ENCODE results near the gene ARHGAP26.

ARHGAP26 gene

DNA sequence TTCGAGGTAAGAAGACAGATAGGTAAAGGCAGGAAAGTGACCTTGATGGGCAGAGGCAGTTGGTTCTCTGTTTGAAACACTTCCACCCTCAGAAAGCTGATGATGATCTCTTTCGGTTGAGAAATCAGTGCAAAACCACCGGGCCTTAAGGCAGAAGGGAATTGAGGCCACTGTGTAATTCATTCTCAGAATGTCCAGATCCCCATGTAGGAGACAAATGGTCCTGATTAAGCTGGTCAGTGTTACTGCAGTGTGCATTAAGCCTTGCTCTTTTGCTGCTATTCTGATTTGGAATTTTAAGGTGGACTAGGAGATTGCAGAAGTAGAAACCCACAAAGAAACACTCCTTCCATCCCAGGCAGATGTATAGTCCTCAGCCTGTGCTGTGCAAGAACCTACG is 255.2 kb downstream of the ARHGAP26 start:
- no peak for DNase-seq

DNA sequence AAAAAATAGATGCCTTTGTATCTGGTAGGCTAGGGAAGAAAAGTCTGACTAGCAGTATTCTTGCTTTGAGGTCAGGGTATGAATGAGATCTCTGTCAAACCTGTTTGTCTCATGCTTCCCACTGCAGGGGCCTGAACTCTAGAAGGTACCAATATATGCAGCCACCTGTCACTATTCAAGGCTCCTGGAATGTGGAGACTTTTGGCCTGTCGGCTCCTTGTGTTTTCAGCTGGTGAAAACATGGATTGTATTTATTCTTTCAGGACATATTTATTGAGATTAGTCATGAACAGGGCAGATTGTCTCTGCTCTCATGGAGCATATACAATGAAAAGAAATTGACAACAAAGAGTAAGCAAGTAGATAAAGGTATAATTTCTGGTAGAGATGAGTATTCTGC is 255.8 kb downstream of the ARHGAP26 start:
- no peak for DNase-seq

DNA sequence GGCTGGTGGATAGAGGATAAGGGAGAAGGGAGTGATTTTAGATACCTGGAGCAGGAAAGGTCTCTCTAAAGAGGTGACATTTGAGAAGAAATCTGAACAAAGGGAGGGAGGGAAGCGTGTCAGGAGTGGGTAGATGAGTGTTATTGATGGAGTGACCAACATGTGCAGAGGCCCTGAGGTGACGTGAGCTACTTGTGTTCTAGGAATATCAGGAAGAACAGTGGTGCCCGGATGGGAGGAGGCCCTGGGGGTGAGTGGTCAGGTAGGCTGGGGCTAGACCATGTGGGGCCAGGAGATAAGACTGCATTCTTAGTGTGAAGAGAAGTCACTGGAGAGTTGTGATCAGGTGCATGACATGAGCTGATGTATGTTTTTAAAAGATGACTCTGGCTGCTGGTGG is 256.2 kb downstream of the ARHGAP26 start:
- no peak for DNase-seq

DNA sequence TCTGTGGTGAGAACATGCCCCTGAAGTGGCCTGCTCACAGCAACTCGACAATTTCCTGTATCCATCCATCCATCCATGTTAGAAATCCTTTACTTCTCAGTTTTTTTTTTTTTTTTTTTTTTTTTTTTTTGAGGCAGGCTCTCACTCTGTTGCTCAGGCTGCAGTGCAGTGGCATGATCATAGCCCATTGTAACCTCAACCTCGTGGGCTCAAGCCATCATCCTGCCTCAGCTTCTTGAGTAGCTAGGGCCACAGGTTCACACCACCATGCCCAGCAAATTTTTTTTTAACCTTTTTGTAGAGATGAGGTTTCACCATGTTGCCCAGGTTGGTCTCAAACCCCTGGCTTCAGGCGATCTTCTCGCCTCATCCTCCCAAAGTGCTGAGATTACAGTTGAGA is 259.1 kb downstream of the ARHGAP26 start:
- DNase-seq, result no peak

DNA sequence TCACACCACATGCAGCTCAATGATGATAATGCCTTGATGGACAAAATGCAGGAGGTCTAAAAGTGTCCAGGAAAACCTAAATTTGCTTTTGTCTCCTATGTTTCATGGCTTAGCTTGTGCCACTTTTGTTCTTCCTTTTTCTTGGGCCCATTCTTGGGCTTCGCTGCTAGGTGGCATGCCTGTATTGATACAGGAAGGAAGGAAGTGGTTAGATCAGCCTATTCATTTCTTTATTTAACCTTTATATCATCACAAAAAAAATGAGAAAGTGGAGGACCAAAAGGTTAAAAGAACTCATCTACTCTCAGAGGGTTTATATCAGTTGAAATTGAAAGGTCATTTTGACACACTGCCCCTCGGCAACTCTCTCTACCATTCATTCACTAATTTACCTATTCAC is 260.2 kb downstream of the ARHGAP26 start:
- no peak for DNase-seq

DNA sequence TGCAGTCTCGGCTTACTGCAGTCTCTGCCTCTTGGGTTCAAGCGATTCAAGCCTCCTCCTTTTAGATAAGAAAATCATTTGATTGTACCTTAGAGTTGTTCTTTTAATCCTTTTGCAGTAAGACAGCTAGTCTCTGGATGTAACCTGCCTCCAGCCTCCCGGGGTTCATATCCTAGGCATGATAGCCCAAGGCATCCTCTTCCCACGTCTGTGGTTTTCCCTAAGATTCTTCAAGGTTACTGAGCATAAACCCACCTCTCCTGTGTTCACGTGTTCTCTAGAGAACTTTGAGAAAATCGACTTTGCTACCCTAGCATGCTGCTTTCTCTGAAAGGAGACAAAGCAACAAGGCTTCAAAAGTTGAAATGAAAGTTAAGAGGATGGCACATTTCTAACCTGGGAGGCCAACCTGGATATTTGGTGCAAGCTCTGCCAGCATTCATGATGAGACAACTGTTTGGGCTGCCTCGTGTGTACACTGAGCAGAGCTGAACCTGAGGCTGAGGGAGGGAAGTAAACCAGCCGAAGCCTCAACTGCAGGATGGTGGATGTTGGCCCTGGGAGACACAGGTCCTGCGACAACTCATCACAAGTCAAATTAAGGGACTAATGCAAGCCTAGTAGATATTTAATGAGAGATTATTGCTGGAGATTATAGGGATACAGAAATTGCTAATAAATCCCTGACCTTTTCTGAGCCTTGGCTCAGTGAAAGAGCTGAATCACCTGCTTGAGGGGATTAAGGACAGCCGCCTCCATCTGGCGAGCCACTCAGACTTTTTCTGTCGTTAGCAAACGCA is 261.8 kb downstream of the ARHGAP26 start:
- no peak for DNase-seq

DNA sequence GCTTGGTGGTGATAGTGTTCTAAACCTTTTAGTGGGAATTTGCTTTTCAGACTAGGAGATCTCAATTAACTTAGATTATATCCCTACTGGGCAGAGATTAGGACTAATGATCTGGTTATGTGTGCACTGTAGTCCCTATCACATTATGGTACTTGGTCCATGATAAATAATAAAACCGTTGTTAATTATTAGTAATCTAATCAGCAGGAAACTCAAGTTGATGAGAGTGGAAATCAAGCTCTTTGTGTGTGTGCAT is 262.3 kb downstream of the ARHGAP26 start:
- no peak for DNase-seq

DNA sequence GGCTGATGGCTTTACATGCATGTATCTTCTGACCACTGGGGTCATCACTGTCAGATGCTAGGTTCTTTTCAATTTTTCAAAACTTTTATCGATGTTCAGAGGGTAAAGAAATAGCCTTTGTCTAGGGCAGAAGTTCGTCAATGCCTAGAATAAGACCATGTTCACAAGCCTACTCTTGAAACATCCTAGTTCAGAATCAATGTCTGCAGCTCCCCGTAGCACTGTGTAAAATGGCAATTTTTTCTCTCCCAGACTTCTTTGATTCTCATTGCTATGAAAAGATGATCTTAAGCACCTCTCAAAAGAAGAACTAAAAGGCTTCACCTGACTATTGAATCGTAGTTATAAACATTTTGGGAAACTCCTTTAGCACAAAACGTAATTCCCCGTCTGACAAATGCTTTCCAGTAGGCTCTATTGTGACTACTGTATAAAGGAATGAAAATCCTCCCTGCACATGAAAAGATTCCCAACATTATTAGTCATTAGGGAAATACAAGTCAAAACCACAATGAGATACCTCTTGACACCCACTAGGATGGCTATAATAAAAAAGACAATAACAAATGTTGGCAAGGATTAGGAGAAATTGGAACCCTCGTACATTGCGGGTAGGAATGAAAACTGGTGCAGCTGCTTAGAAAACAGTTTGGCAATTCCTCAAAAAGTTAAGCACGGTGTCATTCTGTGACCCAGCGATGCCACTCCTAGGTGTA is 263.5 kb downstream of the ARHGAP26 start:
- DNase-seq, result no peak

DNA sequence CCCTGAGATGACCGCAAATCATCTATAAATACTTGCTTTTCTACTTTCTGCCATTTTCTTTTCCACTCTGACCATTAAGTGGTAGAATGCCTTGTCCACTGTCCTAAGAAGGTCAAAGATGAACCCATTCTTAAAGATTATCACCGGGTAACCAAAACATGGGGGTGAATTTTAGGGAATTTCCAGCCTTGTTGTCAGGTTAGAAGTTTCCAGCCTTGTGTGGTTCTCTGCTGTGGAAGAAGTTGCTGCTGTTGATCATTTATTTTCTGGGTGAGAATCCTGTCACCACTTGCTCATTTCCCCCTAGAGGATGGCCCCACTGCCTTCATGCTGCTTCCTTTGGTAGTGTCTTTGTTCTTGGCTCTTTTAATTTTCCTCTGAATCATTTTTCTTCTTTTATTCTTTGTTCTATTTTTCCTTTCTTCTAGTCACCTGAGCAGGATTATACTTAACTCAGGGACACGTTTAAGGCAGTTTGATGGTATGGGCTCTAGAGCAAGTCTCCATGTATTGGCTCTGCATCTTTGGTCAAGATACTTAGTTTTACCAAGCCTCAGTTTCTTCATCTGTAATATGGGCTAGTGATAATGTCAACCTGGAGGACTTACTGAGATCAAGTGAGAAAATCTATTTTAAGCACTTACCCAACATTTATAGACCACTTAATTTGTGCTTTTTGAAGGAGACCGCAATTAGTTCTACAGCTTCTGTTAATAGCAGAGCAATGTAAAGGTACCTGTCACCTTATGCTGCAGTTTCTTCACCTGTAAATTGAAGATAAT is 266.2 kb downstream of the ARHGAP26 start:
- no peak for DNase-seq

DNA sequence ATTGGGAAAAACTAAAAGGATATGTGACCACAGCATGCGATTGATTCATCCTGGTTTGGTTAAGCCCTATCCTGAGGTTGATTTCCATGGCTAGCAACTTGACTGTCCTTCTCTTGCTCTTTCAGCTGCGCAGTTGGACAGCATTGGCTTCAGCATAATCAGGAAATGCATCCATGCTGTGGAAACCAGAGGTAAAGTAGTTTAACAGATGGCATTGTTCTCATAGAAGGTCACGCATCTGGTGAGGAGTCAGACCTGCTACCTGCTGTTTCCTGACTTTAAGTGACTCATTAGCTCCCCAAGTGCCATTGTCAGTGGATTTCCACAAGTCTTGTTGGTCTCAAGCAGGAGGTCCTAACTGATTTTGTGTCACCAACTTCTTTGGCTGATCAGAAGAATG is 266.9 kb downstream of the ARHGAP26 start:
- no peak for DNase-seq

DNA sequence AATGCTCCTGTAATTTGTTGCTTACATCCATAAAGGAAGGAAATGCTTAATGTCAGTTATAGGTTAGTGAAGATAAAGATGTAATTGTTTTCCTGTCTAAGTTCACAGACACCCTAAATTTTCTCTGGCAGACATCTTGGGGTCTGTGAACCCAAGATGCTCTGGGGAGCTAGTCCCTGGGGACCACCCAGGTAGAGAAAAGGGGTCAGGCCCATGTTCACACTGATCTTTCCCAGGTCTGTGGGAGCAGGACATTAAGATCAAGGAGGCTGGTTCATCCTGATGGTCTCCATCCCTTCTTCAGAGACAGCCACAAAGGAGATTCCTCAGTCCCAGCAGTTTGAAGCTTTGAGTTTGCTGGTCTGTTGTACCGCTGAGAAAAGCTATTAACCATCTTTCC is 267.5 kb downstream of the ARHGAP26 start:
- DNase-seq, result no peak

DNA sequence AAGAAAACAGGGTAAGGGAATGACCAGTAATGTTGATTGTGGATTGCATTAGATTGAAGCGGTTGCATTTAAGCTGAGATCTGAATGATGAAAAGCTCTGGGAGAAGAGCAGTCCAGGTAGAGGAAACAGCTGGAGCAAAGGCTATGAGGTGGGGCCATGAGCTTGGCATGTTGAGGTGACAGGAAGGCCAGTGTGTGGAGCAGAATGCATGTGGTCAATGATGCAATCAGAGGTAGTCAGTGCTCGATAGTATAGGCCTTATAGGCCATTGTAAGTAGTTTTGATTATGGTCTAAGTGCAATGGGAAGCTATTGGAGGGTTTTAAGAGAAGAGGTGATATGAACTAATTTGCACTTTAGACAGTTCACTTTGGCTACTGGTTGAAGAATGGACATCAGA is 270.4 kb downstream of the ARHGAP26 start:
- no peak for DNase-seq

DNA sequence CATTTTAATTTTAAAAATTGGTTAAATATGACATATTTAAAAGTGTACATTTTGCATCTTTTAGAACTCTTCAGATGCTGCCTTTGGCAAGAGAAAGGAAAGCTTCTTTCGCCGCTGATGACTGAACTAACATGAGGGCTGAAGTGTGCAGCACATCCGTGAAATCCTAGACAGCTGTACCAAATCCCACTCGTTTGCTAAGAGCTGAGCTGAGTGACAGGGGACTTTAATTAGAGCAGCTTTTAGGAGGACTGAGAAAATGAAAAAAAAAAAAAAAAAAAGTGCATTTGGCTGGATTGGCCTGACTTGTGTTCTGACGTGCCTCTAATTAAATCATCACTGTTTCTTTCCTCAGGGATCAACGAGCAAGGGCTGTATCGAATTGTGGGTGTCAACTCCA is 271.3 kb downstream of the ARHGAP26 start:
- no peak for DNase-seq

DNA sequence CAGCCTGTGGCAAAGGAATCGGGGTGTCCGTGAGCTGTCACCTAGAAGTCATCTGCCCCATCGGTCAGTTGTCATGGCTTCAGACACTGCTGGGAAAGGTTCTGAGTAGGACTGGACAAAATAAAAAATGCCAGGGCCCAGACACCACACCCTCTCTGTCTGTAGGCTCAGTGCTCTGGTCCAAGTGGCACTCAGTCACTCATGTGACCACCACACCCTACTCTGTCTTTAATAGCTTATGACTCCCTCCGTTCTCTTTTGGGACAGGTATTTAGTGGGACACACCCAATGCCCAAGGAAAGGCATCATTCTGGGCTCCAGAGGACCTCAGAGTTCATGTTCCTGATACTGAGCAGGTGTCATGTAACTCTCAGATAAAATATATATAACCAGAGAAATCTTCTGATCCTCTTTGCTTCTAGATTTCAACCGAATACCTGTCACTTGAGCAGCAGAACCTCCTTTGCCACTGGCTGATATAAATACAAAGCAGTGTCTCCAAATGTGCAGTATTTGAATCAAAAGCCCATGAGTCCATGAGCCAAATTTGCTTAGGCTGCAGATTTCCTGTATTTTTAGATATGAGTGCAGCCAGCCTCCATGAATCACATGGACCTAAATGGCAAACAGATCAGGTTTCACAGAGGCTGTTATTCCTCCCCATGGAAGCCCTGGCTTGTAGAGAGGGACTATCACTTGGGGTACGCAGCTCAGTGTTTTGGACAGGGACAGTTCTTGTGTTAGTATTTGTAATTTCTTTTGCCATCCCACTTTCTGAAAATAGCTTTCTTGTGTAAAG is 272.0 kb downstream of the ARHGAP26 start:
- no peak for DNase-seq

DNA sequence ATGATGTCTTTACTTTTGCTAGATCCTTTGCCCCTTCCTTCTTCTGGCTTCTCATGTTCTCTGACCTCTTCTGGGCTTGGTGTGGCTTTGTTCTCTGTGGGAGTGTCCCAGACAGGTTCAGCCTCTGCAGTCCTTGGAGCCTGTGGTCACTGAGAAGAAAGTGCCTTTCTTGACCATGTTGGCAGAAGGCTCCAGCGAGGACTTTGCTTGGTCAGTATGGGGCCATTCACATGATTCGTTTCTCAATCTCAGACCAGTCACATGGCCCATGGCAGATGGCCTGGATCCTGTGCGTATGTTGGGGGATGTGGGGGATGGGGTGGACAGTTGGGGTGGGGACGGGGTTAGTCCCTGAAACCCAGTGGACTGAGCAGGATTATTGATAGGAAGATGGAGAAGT is 274.1 kb downstream of the ARHGAP26 start:
- DNase-seq, result no peak

DNA sequence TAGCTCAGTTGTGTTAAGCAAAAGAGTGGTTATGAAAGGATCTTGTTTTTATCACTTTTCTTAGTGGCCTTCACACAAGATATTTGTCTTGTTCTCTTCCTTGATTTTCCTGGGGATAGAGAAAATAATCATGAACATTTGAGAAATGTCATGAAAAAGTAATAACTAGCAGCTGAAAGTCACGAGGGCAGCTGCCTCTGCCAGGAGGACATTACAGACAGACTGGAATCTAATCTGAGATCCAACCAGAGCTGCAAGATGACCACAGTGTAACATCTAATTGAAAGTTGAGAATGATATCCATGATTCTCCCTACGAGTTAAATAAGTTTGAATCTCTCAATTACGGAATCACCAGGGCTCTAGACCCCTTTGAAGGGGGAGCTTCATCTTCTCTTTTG is 274.9 kb downstream of the ARHGAP26 start:
- DNase-seq, result no peak

DNA sequence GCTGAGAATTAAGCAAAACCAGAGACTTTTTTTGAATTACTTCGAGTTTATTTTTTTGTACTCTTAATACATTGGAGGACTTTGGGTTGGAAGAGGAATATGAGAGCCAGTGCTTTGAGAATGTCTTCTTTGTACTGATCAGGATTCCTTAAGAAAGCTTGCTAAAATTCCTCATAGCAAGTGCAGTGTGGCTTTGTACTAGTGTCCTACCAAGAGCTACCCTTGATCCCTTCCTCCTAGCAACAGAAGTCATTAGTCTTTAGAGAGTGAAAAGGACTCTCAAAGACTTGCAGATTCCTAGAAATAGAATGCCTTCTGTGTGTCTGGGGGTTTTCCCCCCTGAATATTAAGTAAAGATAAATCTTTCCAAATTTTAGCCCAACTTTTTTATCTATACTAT is 276.1 kb downstream of the ARHGAP26 start:
- DNase-seq, result no peak

DNA sequence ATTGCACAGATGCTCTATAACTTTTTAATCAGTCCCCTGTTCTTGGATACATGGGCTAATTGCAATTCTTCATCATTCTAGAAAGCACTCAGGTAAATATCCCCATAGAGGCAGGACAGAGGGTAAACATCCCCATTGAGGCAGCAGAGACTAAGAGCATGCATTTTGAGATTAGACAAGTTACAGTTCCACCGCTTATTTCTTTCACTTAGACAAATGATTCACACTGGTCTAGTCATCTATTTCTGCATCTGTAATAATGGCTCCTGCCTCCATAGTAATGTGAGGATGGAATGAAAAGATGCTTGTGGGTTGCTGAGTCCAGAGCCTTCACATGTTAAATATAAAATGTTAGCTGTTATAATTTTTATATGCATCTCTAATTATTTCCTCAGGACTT is 276.9 kb downstream of the ARHGAP26 start:
- DNase-seq, result no peak

DNA sequence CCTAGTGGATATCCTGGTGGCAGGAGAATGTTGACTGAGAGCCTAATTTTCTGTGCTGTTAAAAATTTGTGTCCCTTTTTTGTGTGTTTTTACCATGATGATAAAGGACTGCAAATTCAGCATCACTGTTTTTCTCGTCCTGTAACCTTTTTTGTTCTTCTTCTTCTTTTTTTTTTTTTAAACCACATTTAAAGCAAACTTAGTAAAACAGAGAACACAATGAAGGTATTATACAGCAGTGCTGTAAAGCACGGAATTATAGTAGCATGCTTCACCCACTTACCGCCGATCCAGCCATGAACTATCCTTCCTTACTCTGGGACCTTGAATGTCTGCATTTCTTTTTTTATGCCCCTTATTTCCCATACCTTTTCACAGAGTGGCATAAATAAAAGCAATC is 280.0 kb downstream of the ARHGAP26 start:
- no peak for DNase-seq

DNA sequence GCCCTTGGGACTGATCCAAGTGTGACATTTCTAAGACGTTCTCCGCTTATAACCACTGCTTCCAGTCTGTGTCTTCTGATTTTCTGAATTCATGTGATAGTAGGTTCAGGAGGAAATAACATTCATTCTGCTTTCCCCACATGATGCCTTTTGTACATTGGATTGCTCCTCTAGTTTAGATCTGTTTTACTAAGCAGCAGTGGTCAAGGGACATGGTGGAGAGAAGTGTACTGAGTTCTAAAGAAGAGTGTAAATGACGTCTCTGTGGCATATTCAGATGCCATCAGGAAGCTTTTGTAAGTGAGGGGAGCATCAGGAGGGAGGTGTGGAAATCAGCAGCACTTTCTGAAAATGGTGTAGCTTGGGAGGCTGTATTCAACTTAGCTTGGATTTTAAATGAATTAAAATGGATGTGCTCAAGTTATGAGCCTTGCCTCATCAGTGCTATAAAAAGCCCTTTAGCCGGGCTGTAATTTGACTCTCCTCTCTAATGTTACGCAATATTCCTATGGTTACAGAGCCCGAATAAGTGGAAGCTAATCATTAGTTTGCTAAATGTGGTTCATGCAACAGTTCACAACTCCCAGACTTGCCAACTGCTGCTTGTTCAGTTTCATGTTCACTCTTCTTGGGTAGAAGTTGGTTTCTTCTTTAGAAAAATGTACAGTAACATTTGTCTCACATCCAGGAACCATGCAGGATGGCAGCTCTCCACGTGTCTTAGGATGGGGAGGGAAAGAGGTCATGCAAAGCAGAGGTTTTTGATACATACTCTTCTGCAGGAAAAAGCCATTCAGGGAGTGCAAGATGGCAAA is 281.3 kb downstream of the ARHGAP26 start:
- DNase-seq, result no peak

DNA sequence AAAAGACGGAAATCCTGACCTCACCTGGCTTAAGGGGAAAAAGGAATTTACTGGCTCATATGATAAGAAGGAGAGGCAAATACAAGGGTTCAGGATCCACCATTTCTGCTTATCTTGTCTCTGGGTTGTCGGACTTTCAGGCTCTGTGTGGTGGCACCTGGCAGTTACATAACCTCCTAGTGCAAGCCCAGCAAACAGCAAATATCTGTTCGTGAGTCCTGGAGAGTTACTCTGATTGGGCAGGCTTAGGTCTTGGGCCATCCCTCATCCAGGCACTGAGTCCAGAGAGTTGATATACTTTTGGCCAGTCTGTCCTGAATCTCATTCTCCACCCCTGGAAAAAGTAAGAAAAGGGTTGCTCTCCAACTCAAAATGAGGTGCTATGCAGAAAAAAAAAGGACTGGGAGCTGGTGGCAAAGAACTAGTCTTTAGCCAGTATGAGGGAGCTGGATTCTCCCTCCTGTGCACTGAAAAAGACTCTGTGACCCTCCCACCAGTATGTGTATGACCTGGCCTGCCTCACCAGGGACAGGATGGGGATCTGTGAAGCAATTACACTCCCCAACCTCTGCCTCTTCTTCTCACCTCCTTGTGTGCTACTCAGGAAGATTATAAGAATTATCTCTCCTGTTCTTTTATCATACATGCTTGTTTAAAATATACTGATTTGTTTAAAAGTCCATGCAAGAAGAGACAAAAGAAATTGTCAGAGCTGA is 282.9 kb downstream of the ARHGAP26 start:
- no peak for DNase-seq

DNA sequence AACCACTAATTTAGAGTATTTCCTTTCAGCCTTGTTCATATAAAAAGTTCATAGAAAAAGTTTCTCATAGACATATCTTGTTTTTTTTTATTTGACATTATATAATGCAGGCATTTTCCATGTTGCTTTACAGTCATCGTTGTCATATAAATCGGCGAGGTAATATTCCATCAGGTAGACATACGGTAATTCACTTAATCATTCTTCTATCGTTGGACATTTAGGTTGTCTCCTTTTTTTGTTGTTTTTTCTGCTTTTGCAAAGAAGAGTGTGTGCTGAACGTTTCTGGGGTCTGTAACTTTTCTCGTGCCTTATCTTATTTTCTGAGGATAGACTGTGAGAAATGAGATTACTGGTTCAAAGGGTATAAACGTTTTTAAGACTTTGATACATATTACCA is 283.6 kb downstream of the ARHGAP26 start:
- no peak for DNase-seq
